Pons (tissue), 1 donor: ENCODE measurements around the gene SARM1.

Source experiments
- DNase-seq: peaks from one replicate; pipeline ENCODE4 v3.0.0-alpha.2; 2016; ENCODE audit warnings: low spot score

The SARM1 gene

GRCh38 chr17:28368915-28369683 is 2.4 kb upstream of the SARM1 start:
- no peak for DNase-seq

DNA sequence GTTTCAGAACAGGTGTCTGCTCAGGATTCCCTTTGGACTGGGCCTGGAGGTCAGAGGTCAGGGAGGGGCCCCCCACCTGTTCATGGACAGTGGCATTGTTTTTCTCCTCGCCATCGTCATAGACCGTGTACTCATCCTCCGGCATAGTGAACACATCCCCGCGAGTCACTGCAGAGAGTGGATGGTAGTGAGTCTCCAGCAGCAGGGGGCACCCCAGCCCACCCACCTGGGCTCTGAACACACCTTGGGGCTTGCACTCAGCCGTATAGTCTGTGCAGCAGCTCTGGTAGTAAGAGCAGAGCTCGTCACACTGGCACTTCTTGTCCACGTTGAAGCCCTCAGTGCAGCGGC is 1.8 kb upstream of the SARM1 start:
- DNase-seq, result no peak

DNA sequence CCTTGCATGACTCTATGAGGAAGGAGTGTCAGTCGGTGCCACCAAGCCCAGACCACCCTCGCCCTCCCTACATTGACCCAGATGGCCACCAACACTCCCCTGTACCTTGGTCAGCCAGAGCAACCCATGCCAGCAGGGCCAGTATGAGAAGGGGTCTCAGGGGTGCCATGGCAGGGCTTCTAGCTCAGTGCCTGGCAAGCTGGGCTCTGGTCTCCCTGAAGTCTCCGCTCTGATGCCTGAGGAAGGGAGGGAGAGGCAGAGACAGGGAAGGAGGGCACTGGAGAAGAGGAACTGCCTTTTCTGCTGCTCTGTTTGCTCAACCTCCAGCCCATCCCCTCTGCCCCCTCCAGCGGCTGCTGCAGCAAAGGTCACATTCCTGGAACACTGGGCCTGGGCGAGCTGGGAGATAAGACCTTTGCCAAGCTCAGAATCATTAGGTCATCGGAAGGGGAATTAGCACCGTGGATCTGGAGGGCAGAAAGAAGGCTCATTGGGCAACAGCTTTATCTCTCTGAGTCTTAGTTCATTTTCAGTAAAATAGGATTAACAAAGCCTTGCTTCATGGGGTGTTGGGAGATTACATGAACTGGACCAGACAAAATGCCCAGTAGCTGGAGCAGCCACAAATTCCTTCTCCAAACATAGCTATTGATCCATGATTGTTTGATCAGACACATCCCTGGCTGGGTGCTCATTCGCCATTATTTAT is 1.3 kb upstream of the SARM1 start, which contains the start of gene VTN:
Gene VTN (minus strand): TSS at position 273 of the 709 bp plus-strand sequence. CDS start 104 bp downstream, at position 169.
- DNase-seq, result no peak

DNA sequence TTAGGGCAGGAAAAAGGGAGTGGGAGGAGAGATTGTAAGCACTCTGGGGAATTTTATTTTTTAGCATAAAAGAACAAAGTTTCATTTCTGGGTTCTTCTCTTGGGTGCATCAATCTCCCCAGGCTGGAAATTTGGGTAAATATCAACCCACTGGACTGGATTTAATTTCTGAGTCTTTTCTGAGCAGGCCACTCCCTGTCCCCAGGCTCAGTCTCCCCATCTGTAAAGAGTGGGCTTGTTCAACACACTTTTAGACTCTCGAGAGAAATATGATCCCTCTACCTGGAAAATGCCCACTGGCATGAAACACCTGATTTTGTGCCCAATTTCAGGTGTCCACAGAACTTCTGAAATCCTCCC is 770 bp upstream of the SARM1 start:
- no peak for DNase-seq

DNA sequence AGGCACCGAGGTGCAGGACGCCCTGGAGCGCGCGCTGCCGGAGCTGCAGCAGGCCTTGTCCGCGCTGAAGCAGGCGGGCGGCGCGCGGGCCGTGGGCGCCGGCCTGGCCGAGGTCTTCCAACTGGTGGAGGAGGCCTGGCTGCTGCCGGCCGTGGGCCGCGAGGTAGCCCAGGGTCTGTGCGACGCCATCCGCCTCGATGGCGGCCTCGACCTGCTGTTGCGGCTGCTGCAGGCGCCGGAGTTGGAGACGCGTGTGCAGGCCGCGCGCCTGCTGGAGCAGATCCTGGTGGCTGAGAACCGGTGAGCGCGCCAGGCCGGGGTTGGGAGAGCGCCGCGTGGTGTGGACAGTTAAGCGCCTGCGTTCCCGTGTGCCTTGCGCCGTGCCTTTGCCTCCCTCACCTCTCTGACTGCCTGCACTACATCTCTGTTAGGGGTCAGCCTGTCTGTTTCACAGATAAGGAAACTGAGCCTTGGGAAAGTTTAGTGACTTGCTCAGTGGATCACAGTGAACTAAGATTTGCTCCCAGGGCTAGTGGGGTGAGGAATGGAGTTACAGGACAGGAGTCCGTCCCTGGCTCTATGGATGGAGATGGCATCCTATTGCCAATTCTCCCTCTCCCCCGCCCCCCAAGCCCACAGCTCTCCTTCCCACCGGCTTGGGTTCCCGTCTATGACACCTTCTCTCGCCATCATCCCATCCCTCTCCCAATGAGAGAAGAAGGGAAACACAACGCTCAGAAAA is 880 bp downstream of the SARM1 start:
- no peak for DNase-seq

DNA sequence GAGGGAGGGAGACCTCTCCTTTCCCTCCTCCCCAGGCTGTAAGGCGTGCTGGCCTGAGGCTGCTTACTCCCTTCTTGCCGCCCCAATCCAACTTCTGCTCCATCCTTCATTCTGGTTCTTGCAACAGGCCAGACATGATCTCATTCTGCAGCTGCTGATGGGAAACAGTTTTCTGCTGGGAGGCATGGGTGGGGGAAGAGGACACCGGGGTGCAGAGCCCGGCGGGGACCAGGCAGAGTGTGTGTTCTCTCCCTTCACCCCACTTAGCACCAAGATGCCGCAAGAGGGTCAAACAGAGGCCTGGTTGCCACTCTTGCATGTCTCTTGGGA is 1.4 kb downstream of the SARM1 start:
- DNase-seq, result no peak

DNA sequence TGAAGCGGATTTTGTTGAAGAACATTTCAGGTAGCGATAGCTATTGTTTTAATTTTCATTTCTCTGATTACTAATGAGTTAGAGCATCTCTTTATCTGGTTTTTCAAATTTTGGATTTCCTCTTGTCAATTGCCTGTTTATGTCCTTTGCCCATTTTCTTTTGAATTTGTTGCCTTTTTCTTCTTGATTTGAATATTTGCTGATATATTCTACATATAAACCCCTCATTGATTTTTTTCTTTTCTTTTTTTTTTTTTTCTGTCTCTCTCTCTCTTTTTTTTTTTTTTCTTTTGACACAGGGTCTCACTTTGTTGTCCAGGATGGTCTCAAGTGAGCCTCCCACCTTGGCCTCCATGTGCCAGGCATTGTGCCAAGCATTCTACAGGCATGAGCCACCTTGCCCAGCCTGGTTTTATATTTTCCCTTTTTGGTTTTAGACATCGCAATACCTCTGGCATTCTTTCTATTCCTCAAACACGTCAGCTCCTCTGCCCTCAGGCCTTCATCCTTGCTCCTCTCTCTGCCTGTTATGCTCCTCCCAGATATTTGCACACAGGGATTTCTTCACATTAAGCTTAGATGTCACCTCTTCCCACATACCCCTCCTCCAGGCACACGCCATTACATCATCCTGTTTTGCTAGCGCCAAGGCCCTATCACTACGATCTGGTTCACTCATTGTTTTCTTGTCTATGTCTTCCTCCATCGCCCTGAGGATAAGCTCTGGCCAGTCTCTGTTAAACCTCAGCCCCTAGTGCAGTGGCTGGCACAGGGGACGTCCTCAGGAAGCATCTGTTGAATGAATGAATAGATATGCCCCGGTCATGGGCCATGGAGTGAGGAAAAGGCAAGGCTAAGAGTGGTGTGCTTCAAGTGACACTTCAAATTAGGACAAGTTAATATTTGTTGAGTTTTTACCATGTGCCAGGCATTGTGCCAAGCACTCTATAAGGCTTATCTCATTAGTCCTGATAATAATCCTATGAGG is 8.6 kb downstream of the SARM1 start:
- no peak for DNase-seq

DNA sequence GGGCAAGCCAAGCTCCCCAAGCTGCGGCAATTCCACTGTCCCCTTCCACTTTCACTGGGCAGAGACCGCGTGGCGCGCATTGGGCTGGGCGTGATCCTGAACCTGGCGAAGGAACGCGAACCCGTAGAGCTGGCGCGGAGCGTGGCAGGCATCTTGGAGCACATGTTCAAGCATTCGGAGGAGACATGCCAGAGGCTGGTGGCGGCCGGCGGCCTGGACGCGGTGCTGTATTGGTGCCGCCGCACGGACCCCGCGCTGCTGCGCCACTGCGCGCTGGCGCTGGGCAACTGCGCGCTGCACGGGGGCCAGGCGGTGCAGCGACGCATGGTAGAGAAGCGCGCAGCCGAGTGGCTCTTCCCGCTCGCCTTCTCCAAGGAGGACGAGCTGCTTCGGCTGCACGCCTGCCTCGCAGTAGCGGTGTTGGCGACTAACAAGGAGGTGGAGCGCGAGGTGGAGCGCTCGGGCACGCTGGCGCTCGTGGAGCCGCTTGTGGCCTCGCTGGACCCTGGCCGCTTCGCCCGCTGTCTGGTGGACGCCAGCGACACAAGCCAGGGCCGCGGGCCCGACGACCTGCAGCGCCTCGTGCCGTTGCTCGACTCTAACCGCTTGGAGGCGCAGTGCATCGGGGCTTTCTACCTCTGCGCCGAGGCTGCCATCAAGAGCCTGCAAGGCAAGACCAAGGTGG is 9.8 kb downstream of the SARM1 start:
- DNase-seq, result no peak

DNA sequence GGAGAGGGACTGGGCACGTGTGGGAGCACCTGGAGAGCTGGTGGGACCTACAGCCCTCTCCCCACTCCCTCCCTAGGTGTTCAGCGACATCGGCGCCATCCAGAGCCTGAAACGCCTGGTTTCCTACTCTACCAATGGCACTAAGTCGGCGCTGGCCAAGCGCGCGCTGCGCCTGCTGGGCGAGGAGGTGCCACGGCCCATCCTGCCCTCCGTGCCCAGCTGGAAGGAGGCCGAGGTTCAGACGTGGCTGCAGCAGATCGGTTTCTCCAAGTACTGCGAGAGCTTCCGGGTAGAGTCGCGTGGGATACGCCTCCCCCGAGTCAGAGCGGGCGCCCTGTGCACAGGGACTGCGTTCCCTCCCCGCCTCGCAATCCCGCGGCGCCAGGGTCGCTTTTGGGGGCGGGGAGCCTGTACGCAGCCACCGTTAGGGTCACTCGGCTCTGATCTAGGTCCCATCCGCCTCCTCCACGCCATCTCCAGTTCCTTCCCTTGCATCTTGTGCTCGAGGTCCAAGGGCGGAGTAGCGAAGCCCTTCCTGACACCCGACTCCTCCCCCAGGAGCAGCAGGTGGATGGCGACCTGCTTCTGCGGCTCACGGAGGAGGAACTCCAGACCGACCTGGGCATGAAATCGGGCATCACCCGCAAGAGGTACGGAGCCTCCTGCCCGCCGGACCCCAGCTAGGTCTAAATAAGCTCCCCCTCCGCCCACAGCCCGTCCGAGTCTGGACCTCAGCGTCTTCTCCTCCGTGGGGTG is 13.0 kb downstream of the SARM1 start:
- DNase-seq, result no peak

- no peak for DNase-seq
Observed at GRCh38 chr17:28385037-28385400, 13.5 kb downstream of the SARM1 start.

- no peak for DNase-seq
Observed at GRCh38 chr17:28385406-28385805, 13.9 kb downstream of the SARM1 start.

- no peak for DNase-seq
Observed at GRCh38 chr17:28386391-28386790, 14.9 kb downstream of the SARM1 start.

DNA sequence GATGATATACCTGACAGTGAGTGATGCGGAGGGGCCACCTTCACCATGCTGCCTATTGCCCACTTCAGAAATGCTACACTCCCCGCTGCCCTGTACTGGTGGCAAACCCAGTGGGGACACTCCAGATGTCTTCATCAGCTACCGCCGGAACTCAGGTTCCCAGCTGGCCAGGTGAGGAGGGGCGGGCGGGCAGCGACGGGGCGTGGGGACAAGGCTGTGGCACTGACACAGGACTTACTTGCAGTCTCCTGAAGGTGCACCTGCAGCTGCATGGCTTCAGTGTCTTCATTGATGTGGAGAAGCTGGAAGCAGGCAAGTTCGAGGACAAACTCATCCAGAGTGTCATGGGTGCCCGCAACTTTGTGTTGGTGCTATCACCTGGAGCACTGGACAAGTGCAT is 16.6 kb downstream of the SARM1 start:
- no peak for DNase-seq

DNA sequence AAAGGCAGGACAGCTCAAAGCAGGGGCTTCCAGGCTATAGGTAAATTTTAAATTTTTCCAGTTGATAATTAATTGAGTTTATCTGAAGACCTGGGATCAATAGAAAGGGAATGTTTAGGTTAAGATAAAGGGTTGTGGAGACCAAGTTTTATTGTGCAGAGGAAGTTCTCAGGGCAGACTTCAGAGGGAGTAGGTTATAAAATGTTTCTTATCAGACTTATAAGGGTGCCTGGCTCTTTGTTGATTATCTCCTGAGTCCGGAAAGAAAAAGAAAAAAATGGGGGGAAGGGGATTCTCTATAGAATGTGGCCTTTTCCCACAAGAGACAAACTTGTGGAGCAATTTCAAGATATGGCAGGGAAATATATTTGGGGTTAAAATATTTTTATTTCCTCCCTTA is 18.6 kb downstream of the SARM1 start:
- DNase-seq, result no peak

GRCh38 chr17:28390563-28390962 is 19.1 kb downstream of the SARM1 start:
- DNase-seq, result no peak

DNA sequence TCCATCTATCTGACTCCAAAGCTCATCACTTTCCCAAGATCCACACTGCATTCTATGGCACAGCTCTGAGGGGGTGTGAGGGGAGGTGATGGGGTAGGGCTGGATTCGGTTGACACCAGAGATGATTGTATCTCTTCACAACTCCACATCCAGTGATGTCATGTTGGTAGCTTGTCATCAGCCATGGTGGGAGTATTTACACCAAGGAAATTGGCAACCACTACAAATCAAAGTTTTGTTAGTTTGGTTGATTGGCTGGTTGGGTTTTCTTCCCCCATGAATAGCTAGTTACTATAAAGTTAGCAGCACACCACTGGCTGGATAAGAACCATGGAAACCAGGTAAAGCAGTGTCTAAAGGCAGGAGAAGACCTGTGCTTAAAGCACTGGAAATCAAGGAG is 19.5 kb downstream of the SARM1 start:
- no peak for DNase-seq

GRCh38 chr17:28391401-28391800 is 19.9 kb downstream of the SARM1 start:
- no peak for DNase-seq

GRCh38 chr17:28392491-28392890 is 21.0 kb downstream of the SARM1 start:
- no peak for DNase-seq

DNA sequence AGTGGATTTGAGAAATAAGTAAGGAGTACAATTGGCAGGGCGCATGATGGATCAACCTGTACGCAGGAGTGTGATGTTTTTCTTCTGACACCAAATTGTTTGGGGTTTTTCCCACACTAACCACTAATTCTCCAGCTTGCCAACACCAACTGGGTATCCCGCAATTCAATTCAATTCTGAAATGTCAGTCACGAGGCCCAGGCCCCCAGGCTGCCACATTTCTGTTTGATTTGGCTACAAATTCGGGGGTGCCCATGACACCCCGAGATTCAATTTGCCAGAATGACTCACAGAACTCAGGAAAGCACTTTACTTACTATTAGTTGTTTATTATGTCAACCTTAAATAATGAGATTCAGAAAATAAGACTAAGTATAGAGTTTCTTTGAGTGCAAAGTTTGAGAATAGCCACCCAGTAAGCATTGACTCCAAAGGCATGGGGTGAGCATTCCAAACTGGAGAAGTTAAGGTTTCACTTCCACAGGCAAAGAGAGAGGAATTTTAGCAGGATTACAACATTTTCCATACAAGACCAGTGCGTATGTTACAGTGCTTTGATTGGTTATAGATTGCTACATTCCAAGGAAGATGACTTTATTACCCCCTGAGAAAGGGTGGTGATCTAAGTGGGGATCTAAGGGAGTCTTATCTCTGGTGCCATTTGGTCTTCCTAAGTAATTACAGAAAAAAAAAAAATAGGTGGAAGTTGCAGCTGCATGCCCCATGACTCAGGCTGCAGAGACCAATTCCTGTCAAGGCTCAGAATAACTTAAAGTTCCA is 23.0 kb downstream of the SARM1 start:
- no peak for DNase-seq

- no peak for DNase-seq
Observed at GRCh38 chr17:28395426-28395825, 23.9 kb downstream of the SARM1 start.
